HL-60/S4 treated with retinoic acid at 250 ng/mL for 4 days and 3 days (cell line): Measurements from ENCODE around the gene OLFML2B.
"Not testable (repeated sequence)": the region's sequence is repeated elsewhere in the genome, so short reads cannot be mapped to it uniquely, and the experiment has no call there.

ENCODE experiments used
- in situ Hi-C: fragments of 300-500 bp; cut with MboI; formaldehyde crosslinking; loops from 2 replicates; pipeline ENCODE4 v1.7.0; 2022; ENCODE audit warnings: low sequenced_read_pairs

OLFML2B gene

DNA sequence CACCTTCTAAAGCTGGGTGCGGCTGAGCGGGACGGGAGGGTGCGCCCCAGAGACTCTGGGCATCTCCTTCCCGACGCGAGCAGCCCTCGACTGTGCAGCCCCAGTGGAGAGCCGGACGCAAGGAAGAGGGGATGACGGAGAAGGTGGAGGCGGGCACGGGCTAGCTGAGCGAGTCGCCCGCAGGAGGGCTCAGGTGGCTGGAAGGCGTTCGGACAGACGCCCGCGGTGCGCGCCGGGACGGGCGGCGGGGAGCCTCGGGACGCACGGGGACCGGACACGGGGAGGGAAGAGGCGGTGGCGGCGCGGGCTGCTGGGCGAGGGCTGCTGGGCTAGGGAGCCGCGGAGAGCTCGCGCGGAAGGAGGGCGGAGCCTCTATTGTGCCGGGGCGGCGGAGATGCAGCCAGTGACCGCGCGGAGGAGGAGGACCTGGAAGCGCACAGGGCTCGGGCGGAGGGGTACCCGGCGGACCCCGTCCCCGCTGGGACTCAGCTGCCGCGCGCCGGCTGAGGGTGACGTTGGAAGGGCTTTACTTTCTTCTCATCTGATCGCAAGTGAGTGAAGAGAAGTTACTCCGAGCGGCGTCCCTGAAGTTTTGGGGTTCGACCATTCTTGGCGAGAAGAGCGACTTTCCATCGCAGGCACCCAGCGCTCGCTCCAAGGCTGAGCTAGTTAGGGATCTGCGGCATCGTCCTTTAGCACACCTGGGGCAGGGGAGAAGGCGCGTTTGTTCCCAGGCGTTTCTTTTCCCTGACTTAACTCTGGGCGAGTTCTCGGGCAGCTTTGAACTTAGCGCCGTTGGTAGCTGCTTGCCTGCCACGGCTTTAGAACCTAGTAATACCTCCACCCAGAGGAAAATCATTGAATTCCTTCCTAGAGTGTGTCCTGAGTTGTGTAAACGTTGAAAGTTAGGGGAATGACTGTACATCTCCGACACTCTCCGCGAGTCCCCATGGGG is at the start of gene OLFML2B:
TSS of gene OLFML2B (minus strand) at position 323 of the 955 bp plus-strand sequence. CDS start 439 bp downstream, outside the sequence.
- in situ Hi-C loops = no loop called here

DNA sequence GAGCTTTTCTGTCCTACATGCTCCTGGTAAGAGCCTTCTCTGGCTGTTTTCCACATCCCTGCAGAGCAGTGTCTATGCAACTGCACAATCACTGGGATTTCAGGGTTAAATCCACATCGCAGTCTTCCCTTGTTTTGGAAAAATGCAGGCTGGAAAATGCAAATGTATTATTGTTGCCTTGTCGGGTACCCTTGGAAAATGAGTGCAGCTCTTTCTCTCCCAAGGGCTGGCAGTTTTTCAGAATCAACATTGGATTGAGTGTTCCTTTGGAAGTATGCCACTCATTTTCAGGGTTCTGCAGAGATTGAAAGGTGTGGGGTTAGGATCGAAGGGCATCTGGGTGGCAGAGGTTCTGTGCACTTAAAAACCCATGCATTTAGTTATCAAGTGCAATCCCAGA is 49.1 kb upstream of the OLFML2B start:
- in situ Hi-C loops = no loop called here

DNA sequence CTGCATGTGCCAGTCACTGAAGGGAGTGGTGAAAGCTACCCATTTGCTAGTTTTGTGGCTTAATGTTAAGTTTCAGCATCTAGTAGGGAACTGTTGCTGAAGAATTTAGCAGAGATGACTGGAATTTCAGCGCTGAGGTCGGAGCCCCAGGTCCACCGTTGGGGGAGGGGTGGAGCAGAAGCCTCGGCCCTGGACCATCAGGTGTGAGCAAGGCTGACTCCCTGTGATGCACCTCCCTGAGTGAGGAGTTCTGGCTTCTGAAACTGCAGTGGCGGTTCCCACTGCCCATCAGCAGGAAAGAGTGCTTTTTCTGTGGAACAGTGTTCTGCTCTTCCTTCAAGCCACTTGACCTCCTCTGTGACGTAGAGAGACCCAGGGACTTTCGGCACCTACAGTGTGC is 47.2 kb upstream of the OLFML2B start:
- in situ Hi-C loops = no loop called here

DNA sequence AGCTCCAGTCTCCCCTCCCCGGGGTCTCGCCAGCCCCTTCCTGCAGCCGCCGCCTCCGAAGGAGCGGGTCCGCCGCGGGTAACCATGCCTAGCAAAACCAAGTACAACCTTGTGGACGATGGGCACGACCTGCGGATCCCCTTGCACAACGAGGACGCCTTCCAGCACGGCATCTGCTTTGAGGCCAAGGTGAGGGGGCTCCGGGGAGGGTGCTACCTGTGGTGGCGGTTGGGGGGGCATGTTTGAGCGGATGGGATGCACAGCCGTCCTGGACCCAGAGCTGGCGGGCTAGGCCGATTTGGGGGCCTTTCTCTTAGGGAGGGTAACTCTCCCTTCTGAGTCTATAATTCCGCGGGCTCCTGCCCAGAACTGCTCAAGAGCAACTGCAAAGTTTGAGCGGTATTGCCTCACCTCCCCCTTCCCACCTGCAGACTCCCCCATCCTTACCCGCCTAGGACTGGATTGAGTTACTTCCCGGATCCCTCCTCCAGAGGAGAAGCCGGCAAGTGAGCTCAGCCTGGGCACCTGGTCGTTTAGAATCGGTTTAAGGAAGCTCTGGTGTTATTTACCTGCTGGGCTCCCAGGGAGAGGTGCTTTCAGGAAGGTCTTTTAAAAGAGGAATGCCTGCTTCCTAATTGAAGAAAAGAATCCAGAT is 46.6 kb upstream of the OLFML2B start:
- in situ Hi-C loops = no loop called here

DNA sequence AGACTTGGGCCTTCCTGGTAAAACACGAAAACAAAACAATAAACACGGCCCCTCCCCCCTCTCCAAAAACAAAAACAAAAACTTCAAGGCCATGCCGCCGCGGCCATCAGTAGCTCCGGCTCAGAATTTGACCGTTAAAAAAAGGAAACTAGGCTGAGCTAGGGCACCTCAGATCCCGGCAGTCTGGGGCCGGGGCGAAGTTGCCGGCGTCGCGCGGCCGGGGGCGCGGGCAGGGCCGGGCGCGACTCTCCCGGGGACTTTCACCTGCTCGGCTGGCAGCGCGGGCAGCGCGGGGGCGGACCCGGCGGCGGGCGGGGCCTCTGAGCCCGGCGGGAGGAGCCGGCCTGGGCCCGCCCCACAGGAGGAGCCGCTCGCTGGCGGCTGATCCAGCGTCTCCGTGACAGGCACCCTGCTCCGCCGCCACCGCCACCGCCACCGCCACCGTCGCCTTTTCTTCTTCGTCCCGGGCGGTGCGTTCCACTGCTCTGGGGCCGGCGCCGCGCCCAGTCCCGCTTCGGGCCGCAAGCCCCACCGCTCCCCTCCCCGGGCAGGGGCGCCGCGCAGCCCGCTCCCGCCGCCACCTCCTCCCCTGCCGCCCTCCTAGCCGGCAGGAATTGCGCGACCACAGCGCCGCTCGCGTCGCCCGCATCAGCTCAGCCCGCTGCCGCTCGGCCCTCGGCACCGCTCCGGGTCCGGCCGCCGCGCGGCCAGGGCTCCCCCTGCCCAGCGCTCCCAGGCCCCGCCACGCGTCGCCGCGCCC is 45.8 kb upstream of the OLFML2B start, which contains the start of gene NOS1AP:
TSS of gene NOS1AP (plus strand) at position 358 of the 760 bp plus-strand sequence. CDS start 487 bp downstream, outside the sequence.
- in situ Hi-C loops = no loop called here

DNA sequence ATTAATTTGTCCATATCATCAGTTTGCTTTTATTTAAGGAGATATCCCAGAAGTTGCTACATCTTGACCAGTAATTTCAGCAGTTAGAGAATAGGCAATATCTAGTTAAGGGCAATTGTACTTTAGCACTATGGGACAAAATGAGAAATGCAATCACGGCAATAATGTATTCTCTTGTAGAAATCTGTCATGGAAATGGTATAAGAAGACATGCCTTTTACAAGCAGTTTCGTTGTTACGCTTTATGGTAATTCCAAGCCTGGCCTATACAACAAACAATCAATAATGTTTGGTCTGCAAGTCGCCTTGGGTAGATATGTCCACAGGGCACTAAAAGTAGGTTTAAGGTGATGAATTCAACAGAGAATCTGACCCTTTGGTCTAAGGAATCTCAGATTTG is 44.6 kb upstream of the OLFML2B start:
- in situ Hi-C loops = no loop called here

DNA sequence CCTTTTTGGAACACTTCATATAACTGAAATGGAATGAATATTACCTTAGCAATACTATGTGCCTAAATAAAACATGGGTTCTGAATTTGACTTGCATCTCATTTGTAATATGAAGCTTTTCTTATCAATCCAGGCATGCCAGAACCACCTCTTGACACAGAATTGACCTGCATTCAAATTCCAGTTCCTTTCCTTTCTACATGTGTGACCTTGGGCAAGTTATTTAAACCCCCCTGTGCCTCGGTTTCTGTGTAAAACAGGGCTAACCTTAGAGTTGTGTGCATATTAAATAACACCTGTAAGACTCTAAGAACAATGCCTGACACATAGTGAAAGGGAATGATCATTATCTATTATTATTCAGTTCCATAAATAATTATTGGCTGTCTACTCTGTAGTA is 43.8 kb upstream of the OLFML2B start:
- in situ Hi-C loops = no loop called here

DNA sequence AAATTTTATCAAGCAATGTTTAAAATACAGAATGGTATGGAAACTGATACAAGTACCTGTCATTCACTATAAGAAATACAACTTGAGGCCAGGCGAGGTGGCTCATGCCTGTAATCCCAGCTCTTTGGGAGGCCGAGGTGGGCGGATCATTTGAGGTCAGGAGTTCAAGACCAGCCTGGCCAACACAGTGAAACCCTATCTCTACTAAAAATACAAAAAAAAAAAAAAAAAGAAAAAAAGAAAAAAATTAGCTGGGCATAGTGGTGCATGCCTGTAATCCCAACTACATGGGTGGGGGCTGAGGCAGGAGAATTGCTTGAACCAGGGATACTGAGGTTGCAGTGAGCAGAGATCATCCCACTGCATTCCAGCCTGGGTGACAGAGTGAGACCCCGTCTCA is 43.2 kb upstream of the OLFML2B start:
- in situ Hi-C loops = not testable (repeated sequence)

DNA sequence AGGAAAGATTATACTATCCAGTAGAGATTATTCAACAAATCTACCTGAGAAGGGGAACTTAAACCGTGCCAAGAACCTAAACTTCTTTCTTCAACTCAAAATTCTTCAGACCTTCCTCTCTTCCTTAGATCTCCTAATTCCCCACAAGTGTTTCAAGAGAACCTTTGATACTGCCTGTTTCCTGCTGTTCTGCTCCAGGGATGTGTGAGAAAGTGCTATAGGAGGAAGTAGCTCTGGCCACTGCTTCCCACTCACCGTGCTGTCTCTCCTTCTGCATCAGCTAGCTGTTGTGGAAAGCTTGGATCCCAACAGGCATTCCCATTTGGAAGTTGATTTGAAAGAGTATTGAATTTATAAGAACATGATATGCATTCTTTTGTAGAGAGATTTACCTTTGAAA is 41.3 kb upstream of the OLFML2B start:
- in situ Hi-C loops = no loop called here

DNA sequence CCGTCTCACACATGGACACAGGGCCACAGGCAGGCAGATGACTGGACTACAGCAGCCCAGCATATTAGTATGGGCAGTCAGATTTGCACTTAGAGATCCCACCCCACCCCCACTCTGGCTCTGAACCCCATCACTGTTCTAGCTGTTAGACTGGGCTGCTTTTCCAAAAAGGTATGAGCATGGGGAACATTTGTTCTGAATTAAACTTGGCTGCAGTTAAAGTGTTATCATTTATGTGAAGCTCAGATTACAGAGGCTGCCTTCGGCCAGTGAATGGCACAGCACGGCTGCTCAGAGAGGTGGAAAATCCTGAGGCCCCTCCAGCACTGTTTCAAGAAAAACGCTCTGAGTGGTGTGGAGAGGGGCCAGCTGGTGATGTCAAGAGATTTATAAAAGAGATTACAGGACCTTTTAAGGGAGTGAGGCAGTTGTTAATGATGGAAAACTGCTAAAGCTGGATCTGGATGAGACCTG is 38.9 kb upstream of the OLFML2B start:
- in situ Hi-C loops = no loop called here

DNA sequence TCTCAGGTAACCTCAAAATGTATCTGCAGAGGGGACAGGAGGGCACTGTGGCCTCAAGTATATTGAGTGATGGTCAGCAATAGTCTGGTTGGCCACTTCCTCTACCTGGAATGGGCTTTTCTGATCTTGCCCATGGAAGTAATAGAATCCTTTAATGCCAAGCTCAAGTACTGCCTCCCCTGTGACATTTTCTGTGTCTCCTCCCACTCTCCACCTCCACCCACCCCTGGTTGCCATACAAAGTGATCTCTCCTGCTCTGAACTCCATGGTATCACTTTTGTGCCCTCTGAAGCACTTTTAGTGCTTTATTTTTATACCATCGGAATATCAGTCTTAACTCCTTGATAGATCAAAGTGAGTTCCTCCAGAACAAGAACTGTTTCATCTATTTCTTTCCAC is 36.6 kb upstream of the OLFML2B start:
- in situ Hi-C loops = no loop called here

DNA sequence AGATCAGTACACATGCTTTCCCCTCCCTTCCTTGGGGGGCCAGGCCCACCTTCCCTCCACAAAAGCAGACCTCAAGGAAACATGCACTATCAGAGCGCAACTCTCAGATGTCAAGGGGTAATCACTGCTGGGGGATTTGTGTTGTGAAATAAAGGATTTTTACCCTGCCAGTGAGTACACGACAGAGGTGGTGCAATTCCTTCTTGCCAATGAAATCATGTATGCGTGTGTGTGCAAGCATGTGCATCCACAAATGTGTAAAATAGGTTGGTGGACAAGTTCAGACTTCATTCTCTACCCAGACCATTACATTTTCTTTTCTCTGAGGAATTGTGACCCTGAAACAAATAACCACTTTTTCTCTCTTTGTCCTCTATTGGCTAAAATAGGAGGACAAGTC is 36.1 kb upstream of the OLFML2B start:
- in situ Hi-C loops = no loop called here

DNA sequence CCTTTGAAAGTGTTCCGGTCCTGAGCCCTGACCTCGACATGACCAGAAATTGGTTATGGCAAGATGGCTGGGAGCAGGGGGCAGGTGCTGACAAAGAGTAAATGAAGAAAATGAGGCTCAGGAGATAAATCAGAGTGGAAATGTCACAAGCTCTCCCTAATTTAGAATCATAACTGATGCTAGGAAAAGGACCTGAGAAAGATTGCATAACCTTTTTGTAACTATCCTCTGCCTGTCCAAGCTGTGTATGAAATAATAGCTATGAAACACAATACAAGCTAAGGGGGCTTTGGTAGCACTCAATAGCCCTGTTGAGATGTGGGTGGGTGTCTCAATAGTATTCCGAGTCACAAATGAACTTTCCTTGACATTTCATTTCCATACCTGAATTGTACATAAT is 32.9 kb upstream of the OLFML2B start:
- in situ Hi-C loops = no loop called here

DNA sequence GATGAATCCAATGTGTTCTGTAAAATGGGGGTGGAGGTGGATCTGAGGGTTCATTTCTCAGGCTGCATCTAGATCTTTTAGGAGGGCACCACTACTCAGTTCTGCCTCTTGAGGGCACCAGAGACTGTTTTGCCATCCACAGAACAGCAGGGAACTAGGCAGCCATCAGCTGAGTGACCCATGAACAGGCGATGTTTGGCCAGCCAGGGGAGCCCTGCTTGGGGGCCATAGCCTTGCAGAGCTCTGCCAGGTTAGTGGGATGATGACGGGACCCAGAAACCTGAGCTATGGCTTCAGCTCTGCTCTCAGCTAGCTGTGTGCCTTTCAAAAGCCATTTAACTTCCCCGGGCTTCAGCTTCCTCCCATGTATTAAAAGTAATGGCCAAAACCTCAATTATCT is 32.4 kb upstream of the OLFML2B start:
- in situ Hi-C loops = no loop called here

DNA sequence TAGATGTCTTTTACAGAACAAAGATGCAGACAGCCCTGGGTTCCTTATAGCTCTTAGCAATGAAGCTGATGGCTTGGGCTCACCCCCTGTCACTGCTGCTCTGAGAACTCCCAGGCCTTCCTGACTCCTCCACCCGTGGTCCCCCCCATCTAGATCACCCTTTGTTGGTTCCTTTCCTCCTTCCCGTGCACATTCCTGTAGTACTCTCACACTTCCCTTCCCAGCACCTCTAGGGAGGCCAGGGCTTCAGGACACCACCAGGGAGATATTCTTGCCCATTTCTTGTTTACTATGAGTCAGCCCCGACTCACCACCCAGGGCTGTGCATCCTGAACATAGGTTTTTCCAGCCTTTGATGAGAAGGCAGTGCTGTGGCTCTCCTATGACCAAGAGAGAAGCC is 31.4 kb upstream of the OLFML2B start:
- in situ Hi-C loops = no loop called here

DNA sequence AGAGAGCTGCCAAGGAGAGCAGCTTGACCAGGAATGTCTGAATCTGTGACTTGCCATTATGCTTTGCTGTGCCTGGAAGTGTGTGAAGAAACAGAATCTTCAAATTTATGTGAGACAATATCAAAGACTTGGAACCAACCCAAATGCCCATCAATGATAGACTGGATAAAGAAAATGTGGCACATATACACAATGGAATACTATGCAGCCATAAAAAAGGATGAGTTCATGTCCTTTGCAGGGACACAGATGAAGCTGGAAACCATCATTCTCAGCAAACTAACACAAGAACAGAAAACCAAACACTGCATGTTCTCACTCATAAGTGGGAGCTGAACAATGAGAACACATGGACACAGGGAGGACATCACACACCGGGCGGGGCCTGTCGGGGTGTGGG is 30.3 kb upstream of the OLFML2B start:
- in situ Hi-C loops = not testable (repeated sequence)

DNA sequence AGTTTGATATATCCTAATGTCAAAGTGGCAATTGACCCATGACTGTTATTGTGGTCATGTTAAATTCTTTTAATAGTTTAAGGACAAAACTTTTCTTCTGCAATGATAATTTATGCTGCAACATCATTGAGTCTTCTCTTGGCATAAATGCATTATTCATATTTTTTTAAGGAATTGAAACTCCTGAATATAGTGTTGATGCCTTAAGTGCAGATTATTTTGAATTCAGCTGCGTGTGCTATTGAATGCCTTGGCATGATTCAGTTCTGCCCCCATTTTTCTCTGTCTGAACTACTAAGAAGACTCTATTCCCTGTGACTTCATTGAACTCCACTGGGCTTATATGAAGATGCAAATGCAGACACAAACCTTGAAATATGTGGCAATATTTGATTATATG is 23.3 kb upstream of the OLFML2B start:
- in situ Hi-C loops = no loop called here

DNA sequence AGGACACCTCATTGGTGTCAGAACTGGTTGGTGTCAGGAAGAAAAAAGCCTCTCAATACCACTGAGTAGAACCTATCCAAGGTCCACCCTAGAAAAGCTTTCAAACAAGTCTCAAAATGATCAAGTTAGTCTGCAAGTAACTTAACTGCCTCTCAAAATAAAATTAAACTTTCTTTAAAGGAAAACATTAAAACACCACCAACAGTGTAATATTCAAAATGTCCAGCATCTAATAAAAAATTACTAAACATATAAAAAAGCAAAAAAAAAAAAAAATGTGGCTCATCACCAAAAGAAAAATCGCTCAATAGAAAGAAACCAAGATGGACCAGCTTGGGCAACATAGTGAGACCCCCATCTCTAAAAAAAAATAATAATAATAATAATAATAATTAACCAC is 18.7 kb upstream of the OLFML2B start:
- in situ Hi-C loops = no loop called here

DNA sequence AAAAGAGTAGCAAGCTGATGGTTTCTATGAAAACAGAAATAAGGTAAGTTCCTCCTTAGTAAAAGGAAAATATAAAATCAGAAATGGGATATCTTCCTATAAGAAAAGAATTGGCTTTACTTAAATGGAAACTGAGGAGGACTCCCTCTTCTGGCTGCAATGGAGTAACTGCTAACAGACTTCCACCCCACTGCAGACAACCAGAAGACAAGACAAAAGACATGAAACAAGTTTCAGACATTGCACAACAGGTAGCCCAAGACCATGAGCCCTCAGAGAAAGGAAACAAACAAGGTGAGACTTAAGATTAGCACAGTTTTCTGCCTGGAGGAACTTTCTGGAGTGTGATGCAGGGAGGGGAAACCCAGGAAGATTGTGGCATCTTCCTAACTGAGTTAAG is 17.0 kb upstream of the OLFML2B start:
- in situ Hi-C loops = no loop called here

DNA sequence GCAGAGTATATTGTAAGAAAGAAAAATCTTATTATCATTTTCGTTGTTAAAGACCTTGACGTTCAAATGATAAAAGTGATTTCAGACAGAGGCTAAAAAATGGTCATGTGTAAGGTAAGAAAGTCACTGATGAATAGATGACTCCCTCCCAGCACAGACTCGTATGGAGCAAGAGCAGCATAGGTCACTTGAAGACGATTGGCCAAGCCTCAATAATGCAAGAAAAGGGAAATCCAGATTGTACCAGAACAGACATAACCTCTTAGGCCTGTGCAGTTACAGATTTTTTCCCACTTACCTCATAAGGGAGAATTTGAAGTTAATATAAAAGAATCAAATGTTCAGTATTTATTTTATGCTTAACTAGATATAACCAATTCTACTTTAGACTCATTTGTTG is 16.3 kb upstream of the OLFML2B start:
- in situ Hi-C loops = no loop called here

DNA sequence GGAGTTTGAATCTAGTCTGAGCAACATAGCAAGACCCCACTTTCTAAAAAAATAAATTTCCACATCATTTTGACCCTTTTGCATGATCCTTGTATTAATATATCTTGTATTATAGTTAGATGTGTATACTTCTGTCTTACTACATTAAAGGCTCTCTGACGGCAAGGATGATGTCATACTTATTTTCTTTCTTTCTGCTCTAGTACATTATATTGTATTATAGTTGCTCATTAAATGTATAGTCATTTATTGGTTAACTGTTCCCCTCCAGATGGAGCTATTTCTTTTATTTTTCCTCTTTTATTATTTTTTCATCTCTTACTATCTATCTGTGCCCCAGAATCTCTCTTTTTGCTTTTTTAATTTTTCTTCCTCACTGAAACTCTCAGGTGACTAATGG is 15.0 kb upstream of the OLFML2B start:
- in situ Hi-C loops = loop anchor here (10.0 kb wide), 1 partner anchor 244 kb away; no protein-coding TSS in a partner anchor
